Testis (tissue), 2 donors: Measurements from ENCODE around the gene SLC8B1.

Experiments
- POLR2A ChIP-seq: fragments of 450-650 bp; IDR thresholded peaks from one replicate; pipeline ENCODE4 v1.6.1; 2017; ENCODE audit warnings: antibody characterized with exemption, mild to moderate bottlenecking, moderate library complexity
- TF ChIP-seq, protein P1 (sequence below), 3 experiments: fragments of 450-650 bp in 2 of 3; fragments of 200-600 bp in 1 of 3; sonication (generic) in 1 of 3; IDR thresholded peaks; one replicate each; pipeline ENCODE4 v1.5.1; 2016 to 2019; ENCODE audit warnings: antibody characterized with exemption in 3 of 3, mild to moderate bottlenecking in 2 of 3, moderate library complexity in 1 of 3

GRCh38 chr12:113268621-113269020 is 66.3 kb downstream of the SLC8B1 start:
- TF ChIP-seq POLR2A: no peak
- TF ChIP-seq, protein P1, sequence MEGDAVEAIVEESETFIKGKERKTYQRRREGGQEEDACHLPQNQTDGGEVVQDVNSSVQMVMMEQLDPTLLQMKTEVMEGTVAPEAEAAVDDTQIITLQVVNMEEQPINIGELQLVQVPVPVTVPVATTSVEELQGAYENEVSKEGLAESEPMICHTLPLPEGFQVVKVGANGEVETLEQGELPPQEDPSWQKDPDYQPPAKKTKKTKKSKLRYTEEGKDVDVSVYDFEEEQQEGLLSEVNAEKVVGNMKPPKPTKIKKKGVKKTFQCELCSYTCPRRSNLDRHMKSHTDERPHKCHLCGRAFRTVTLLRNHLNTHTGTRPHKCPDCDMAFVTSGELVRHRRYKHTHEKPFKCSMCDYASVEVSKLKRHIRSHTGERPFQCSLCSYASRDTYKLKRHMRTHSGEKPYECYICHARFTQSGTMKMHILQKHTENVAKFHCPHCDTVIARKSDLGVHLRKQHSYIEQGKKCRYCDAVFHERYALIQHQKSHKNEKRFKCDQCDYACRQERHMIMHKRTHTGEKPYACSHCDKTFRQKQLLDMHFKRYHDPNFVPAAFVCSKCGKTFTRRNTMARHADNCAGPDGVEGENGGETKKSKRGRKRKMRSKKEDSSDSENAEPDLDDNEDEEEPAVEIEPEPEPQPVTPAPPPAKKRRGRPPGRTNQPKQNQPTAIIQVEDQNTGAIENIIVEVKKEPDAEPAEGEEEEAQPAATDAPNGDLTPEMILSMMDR (IDR thresholded peaks at IDR 0.05): no peak
